HepG2 (cell line): ENCODE results near the gene ADCY9. TPM values are rescaled to one million over a fixed set of nuclear protein-coding genes. Genes with fewer than 3 reads are reported as not detected.

Experiments used
- ARID4A ChIP-seq: sonication (generic); formaldehyde crosslinking; IDR thresholded peaks from 2 replicates; pipeline ENCODE4 v1.5.0; 2020; ENCODE audit warnings: mild to moderate bottlenecking, missing genetic modification reagents, borderline replicate concordance
- ATF4 ChIP-seq, 2 experiments: fragments of 450-650 bp in 1 of 2; sonication (generic) in 1 of 2; formaldehyde crosslinking; IDR thresholded peaks; 2 replicates each; pipeline versions ENCODE4 v1.5.0 to v1.8.0; 2020 to 2022; ENCODE audit warnings: mild to moderate bottlenecking in 1 of 2, missing genetic modification reagents in 1 of 2
- ATF7-NPFF ChIP-seq: sonication (generic); formaldehyde crosslinking; IDR thresholded peaks from 2 replicates; pipeline ENCODE4 v1.8.1; 2023; ENCODE audit warnings: mild to moderate bottlenecking, low read depth, missing genetic modification reagents, moderate library complexity
- BCL6 ChIP-seq: IDR thresholded peaks from 2 replicates; pipeline ENCODE4 v1.6.1; 2016; ENCODE audit warnings: missing genetic modification reagents, missing compliant biosample characterization
- FOXK1 ChIP-seq: sonication (generic); formaldehyde crosslinking; IDR thresholded peaks from 2 replicates; pipeline ENCODE4 v1.4.0; 2020; ENCODE audit warnings: low read depth, missing genetic modification reagents, borderline replicate concordance
- GFI1 ChIP-seq: sonication (generic); formaldehyde crosslinking; IDR thresholded peaks from 2 replicates; pipeline ENCODE4 v1.5.0; 2020; ENCODE audit warnings: missing genetic modification reagents, mild to moderate bottlenecking, borderline replicate concordance
- HOMEZ ChIP-seq: IDR thresholded peaks from 2 replicates; pipeline ENCODE4 v1.6.1; 2016; ENCODE audit warnings: low read depth
- ISX ChIP-seq: sonication (generic); formaldehyde crosslinking; conservative IDR thresholded peaks from 2 replicates; pipeline ENCODE4 v1.5.0; 2020; ENCODE audit warnings: missing genetic modification reagents
- MIER2 ChIP-seq: IDR thresholded peaks from 2 replicates; pipeline ENCODE4 v1.6.1; 2016; ENCODE audit warnings: missing biosample characterization, missing genetic modification reagents
- POLR2G ChIP-seq: fragments of 200-400 bp; formaldehyde crosslinking; IDR thresholded peaks from 2 replicates; pipeline ENCODE4 v1.6.1; 2018; ENCODE audit warnings: mild to moderate bottlenecking, low read depth, low read length, moderate library complexity
- PREB ChIP-seq: sonication (generic); formaldehyde crosslinking; IDR thresholded peaks from 2 replicates; pipeline ENCODE4 v1.4.0; 2020; ENCODE audit warnings: missing genetic modification reagents
- SIX4 ChIP-seq: sonication (generic); formaldehyde crosslinking; IDR thresholded peaks from 2 replicates; pipeline ENCODE4 v1.4.0; 2020; ENCODE audit warnings: missing genetic modification reagents
- SNRNP70 ChIP-seq: fragments of 200-400 bp; formaldehyde crosslinking; IDR thresholded peaks from 2 replicates; pipeline ENCODE4 v1.6.1; 2017; ENCODE audit warnings: mild to moderate bottlenecking, low read depth, low read length, moderate library complexity
- SP140L ChIP-seq: sonication (generic); formaldehyde crosslinking; IDR thresholded peaks from 2 replicates; pipeline ENCODE4 v1.4.0; 2020; ENCODE audit warnings: missing genetic modification reagents, borderline replicate concordance
- SUZ12 ChIP-seq: fragments of 150-350 bp; IDR thresholded peaks from 2 replicates; pipeline ENCODE4 v1.6.1; 2014; ENCODE audit warnings: low read depth, low read length
- ZMYM2 ChIP-seq: sonication (generic); formaldehyde crosslinking; IDR thresholded peaks from 2 replicates; pipeline ENCODE4 v1.8.0; 2022; ENCODE audit warnings: mild to moderate bottlenecking, missing genetic modification reagents
- ZNF761 ChIP-seq: sonication (generic); formaldehyde crosslinking; conservative IDR thresholded peaks from 2 replicates; pipeline ENCODE4 v1.4.0; 2020; ENCODE audit warnings: mild to moderate bottlenecking, missing genetic modification reagents
- polyA plus RNA-seq, 8 experiments: library from polyadenylated mRNA; depleted of rRNA in 3 of 8; stranded (reverse) in 7 of 8; unstranded in 1 of 8; fragments of >200 nt; fragmentation: Illumina TruSeq in 4 of 8; extraction: Trizol in 4 of 8; gene quantifications; 2 replicates each; pipeline versions ENCODE4 v1.2.1 to v1.2.3, GENCODE V29; 2011 to 2016; ENCODE audit warnings: low read depth in 4 of 8, missing spikeins in 1 of 8, mixed read lengths in 1 of 8; ENCODE audit not compliant: insufficient read depth in 1 of 8
- total RNA-seq, 5 experiments: library from RNA; depleted of rRNA; stranded (reverse); fragments of >200 nt; fragmentation: Illumina TruSeq; extraction: Trizol; gene quantifications; 2 replicates each; pipeline ENCODE4 v1.2.3, GENCODE V29; 2016; ENCODE audit warnings: low read depth in 1 of 5

ADCY9 gene
- total and polyA plus RNA-seq, 2 of the 13 experiments (the other 11 are each of a cell fraction or from before 2014, with no cell fraction given), result 11.2 to 13.9 TPM

GRCh38 chr16:4109250-4109736 lies 6.9 kb downstream of the ADCY9 start (continued):
- peak; percentile 58; the same call in 1 of the 2 replicates for TF ChIP-seq ARID4A (CRISPR knock-in tag)
- TF ChIP-seq PREB (CRISPR knock-in tag), result no peak
- TF ChIP-seq HOMEZ (CRISPR knock-in tag), result 0 out of 2 replicates have a peak, but pooled peaks have one; percentile 32
- no peak for TF ChIP-seq MIER2 (CRISPR knock-in tag)
- no peak for TF ChIP-seq ZNF761 (CRISPR knock-in tag)
- TF ChIP-seq ATF4 (CRISPR knock-in tag; IDR thresholded peaks at IDR 0.05), result peak in 1 of 2 experiments; percentile 71; a peak in 2 of 4 replicates
- TF ChIP-seq SP140L (CRISPR knock-in tag), result no peak
- TF ChIP-seq ZMYM2 (CRISPR knock-in tag), result no peak
- peak; percentile 70; the same call in 1 of the 2 replicates for TF ChIP-seq BCL6 (CRISPR knock-in tag)
- no peak for TF ChIP-seq SNRNP70
- TF ChIP-seq POLR2G, result no peak
- TF ChIP-seq ATF7-NPFF (CRISPR knock-in tag), result 0 out of 2 replicates have a peak, but pooled peaks have one; percentile 35
- no peak for TF ChIP-seq SUZ12
- no peak for TF ChIP-seq SIX4 (CRISPR knock-in tag)
- no peak for TF ChIP-seq ISX (CRISPR knock-in tag)
- TF ChIP-seq FOXK1 (CRISPR knock-in tag), result peak; percentile 52; the same call in 1 of the 2 replicates
- peak; percentile 94 for TF ChIP-seq GFI1
